Mesodermal cell (in vitro differentiated cells): ENCODE data around the gene RCVRN.
"Not testable (repeated sequence)": the region's sequence is repeated elsewhere in the genome, so short reads cannot be mapped to it uniquely, and the experiment has no call there.

Experiments used
- H3K27ac ChIP-seq: 2 replicates; pipeline ENCODE4 v1.7.0; 2013; ENCODE audit warnings: mild to moderate bottlenecking, low read depth, low read length, moderate library complexity; ENCODE audit not compliant: severe bottlenecking
- H3K36me3 ChIP-seq: 2 replicates; pipeline ENCODE4 v1.7.1; 2013; ENCODE audit warnings: mild to moderate bottlenecking, low read length, moderate library complexity; ENCODE audit not compliant: control insufficient read depth, insufficient read depth
- H3K4me1 ChIP-seq: one replicate; pipeline ENCODE4 v1.7.1; 2013; ENCODE audit warnings: mild to moderate bottlenecking, low read length; ENCODE audit not compliant: insufficient read depth, control insufficient read depth, poor library complexity, severe bottlenecking
- H3K4me3 ChIP-seq: 2 replicates; pipeline ENCODE4 v1.7.0; 2013; ENCODE audit warnings: low read length, control low read depth, mild to moderate bottlenecking; ENCODE audit not compliant: insufficient read depth, poor library complexity, severe bottlenecking; ENCODE audit errors: extremely low read depth
- H3K9me3 ChIP-seq: 2 replicates; pipeline ENCODE4 v1.7.1; 2013; ENCODE audit warnings: mild to moderate bottlenecking, low read length, moderate library complexity; ENCODE audit not compliant: control insufficient read depth
- WGBS, 2 experiments: methylation state at CpG; one replicate each; pipeline ENCODE4 v1.1.5; 2013; ENCODE audit warnings: missing lambda C conversion rate in 2 of 2; ENCODE audit not compliant: insufficient coverage in 2 of 2; 5-methylcytosine and 5-hydroxymethylcytosine counted together

The RCVRN gene

DNA sequence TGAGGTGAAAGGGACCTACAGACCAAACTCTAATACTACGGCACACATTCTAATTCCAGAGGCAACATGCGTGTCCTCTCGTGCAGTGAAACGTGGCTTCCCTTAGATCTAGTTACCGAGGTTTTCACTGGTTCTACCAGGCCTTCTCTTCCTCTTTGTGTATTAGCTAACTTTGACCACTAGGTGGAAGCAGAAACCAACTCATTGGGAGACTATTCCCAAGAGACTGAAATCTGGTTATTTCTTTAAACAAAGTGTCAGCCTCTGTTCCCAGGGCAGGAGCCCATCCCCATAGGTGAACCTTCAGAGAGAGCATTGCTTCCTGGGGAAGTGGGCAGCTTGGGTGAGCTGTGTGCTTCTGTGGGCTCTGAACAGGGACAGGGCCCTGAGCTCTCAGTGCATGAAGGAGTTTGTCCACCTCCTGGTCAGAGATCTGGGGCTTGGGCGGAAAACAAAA, 19.7 kb upstream of the RCVRN start:
- 35 to 47% methylated on average over 4 to 5 of the region's 6 CpGs for WGBS, 2 experiments
- peaks cover 3% of the 10 kb centered on the region for H3K36me3 ChIP-seq
- no peak overlapping the region for H3K4me3 ChIP-seq
- H3K9me3 ChIP-seq = no peaks in the 10 kb centered on the region
- no peaks in the 10 kb centered on the region for H3K4me1 ChIP-seq
- H3K27ac ChIP-seq = no peak overlapping the region

DNA sequence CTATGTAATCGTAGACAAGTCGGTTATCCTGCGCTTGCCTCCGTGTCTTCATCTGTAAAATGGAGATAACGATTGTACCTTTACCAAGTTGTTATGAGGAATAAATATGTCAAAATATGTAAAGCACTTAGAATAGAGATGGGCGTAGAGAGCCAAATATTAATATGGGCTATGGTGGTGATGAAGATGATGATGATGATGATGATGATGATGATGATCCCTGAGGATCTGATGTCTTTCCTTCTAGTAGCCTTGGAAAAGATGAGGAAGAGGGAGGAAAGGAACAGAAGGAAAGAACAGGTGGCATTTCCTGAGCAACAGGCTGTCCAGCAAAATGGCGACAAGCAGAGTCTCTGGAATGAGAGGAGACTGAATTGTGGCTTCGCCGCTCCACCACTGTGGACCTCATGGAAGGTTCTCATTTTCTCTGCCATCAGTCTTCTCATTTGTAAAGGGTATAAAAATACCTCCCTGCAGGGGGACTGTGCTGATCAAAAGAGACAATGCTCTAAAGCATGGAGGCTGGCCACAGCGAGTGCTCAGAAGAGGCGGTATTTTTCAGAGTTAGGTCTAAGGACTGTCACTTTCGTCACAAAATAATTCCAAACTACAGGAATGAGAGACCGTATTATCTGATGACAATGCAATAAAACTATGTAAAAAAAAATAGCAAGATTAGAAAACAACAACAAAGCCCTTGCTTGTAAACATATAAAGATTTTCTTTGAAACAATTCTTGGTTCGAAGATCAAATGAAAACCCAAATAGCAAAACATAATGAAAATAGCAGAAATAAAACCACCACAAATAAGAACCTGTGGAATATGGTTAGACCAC, 17.2 kb upstream of the RCVRN start:
- Histone ChIP-seq H3K27ac (no peak overlapping the region), H3K9me3 (no peaks in the 10 kb centered on the region), H3K4me1 (no peaks in the 10 kb centered on the region), H3K4me3 (no peak overlapping the region), H3K36me3 (peaks cover 20% of the 10 kb centered on the region)
- WGBS, 2 experiments = 91 to 98% methylated on average over 6 to 9 of the region's 14 CpGs

DNA sequence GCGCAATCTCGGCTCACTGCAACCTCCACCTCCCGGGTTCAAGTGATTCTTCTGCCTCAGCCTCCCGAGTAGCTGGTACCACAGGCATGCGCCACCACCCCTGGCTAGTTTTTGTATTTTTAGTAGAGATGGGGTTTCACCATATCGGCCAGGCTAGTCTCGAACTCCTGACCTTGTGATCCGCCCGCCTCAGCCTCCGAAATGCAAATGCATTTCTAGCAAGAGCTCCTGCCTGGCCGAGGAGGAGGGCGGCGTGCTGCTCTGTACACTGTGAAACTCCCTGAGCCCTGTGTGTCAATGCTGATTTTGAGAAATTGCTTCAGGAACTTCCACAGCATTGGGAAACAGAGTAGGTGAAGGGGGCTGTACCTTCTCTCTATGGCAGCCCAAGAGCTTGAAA, 16.1 kb upstream of the RCVRN start:
- peaks cover 28% of the 10 kb centered on the region for H3K36me3 ChIP-seq
- 82 to 94% methylated on average over 7 to 11 of the region's 13 CpGs for WGBS, 2 experiments
- not testable (repeated sequence) for H3K27ac ChIP-seq, H3K4me1 ChIP-seq, H3K4me3 ChIP-seq, H3K9me3 ChIP-seq

DNA sequence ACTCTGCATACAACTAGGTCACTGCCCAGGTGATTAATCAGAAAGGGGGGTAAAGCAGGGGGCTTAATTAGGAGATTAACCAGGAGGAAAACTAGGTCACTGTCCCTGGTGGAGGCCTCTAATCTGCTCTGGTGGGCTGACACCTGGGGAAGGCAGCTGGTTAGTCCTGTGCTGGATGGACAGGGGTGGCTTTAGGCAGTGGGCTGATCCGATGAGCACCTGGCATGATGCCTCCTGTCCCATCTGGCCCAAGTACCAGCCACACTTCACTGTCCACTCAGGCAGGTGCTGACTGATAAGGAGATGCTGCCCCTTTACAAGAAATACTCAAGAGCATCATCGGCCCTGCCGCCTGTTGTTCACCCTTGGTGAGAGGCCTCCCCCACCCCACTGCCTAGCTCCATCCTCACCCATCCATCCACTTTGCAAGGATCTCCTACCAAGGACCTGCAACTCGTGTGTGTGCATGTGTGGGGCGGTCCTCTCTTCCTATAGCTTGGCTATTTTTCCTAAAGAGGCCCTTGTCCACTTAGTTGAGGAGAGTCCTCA, 13.8 kb upstream of the RCVRN start:
- Histone ChIP-seq H3K9me3 (no peaks in the 10 kb centered on the region), H3K27ac (no peak overlapping the region), H3K4me3 (no peak overlapping the region), H3K4me1 (no peaks in the 10 kb centered on the region), H3K36me3 (peaks cover 42% of the 10 kb centered on the region)
- WGBS, 2 experiments = 89 to 100% methylated on average over 1 to 5 of the region's 5 CpGs

DNA sequence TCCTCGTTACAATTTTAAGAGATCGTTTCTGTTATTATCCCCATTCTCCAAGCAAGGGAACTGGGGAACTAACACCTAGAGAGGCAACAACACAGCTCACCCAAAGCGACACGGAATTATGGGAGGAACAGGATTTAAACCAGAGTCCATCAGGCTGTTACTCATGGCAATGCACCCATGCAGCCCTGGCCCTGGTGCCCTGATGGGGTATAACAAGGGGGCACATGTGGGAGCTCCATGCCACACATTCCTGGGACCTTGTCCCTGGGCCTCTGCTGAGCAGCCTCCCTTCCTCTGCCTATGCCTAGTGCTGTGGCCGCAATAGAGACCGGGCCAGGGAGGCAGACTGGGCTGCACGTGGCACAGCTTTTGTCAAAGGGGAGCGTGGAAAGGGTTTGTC, 13.3 kb upstream of the RCVRN start:
- peaks cover 42% of the 10 kb centered on the region for H3K36me3 ChIP-seq
- 86 to 90% methylated on average over 5 to 7 of the region's 8 CpGs for WGBS, 2 experiments
- H3K4me1 ChIP-seq = no peaks in the 10 kb centered on the region
- H3K4me3 ChIP-seq = no peak overlapping the region
- no peak overlapping the region for H3K27ac ChIP-seq
- H3K9me3 ChIP-seq = no peaks in the 10 kb centered on the region

DNA sequence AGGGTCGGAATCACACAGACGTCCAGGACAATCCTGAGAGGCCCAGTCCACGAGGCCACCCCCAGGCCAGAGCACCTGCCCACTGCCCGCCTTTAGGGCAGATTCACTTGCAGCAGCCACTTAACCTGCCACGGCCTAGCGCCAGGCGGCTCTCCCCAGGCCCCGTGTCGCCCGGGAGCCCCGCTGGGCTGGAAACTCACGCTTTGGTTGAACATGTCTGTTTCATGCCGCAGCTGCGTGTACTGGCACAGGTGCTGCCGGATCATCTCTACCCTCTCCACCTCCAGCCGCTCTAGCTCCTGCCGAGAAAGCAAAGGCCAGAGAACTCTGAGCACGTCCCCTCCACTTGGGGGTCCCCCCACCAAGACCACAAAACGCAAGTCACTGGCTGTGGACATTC, 12.7 kb upstream of the RCVRN start:
- no peaks in the 10 kb centered on the region for H3K4me1 ChIP-seq
- H3K36me3 ChIP-seq = peaks cover 42% of the 10 kb centered on the region
- 94 to 98% methylated on average over 14 to 19 of the region's 19 CpGs for WGBS, 2 experiments

DNA sequence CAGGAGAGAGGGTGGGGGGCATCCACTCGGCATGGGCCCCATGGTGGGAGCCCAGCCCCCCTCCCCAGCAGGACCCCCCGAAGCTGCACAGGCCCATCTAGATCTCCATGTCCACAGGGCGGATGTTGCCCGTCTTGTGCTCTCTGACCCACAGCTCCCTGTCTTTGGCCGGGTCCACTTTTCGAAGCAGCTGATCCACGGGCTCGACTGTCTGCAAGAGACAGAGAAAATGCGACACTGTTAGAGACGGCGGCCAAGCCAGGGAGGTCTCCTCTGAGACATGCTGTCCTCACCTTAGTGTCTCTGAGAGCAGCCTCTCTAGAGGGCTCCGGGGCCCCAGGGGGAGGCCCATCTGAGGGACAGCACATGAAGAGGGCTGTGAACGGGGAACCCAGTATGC, 12.1 kb upstream of the RCVRN start:
- 92 to 96% methylated on average over 11 of the region's 13 CpGs for WGBS, 2 experiments
- H3K9me3 ChIP-seq = no peaks in the 10 kb centered on the region

More for the DNA sequence above, 12.7 kb upstream of the RCVRN start:
- H3K27ac ChIP-seq = no peak overlapping the region
- no peak overlapping the region for H3K4me3 ChIP-seq
- no peaks in the 10 kb centered on the region for H3K9me3 ChIP-seq

DNA sequence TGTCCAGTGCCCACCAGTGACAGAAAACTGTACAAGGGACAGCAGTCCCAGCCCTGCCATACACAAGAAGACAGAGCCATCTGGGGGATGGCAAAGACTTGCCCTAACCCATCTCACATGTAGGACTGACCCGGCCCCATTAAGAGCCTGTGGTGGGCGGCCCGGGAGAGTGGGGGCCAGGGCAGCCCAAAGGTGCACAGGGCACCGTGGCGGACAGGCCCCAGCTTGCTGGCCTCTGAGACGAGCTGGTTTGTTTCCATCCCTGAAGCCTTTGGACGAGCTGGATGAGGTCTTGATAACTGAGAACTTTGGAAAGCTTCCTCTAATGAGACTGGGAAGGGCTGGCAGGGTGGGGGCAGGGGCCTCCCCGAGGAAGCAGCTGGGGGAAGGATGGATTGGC, 11.0 kb upstream of the RCVRN start:
- no peaks in the 10 kb centered on the region for H3K9me3 ChIP-seq
- no peaks in the 10 kb centered on the region for H3K4me1 ChIP-seq
- H3K36me3 ChIP-seq = peaks cover 42% of the 10 kb centered on the region
- H3K27ac ChIP-seq = no peak overlapping the region
- H3K4me3 ChIP-seq = no peak overlapping the region
- 93 to 96% methylated on average over 8 of the region's 8 CpGs for WGBS, 2 experiments

More for the DNA sequence above, 12.1 kb upstream of the RCVRN start:
- Histone ChIP-seq H3K4me3 (no peak overlapping the region), H3K4me1 (no peaks in the 10 kb centered on the region), H3K36me3 (peaks cover 42% of the 10 kb centered on the region), H3K27ac (no peak overlapping the region)

DNA sequence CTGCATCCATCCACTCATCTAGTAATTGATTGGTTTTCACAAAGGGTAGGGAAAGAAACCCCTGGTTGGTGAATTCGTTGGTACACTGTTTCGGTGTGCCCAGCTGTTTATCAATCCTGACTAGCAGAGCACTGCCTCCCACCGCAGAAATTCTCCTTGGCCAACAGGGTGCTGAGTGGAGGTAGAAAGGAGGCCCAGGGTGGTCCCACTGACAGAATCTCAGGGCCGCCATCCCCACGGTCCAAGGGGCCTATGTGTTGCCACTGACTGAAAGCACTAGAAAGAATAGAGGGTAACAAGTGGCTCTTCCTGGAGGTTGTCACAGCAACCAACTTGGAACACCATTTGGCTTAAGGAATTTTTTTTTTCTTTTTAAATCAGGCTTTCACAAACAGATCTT, 8.4 kb upstream of the RCVRN start:
- Histone ChIP-seq H3K4me1 (no peaks in the 10 kb centered on the region), H3K36me3 (peaks cover 31% of the 10 kb centered on the region), H3K9me3 (no peaks in the 10 kb centered on the region), H3K4me3 (no peak overlapping the region), H3K27ac (no peak overlapping the region)
- WGBS, 2 experiments = 86 to 92% methylated on average over 5 of the region's 5 CpGs

DNA sequence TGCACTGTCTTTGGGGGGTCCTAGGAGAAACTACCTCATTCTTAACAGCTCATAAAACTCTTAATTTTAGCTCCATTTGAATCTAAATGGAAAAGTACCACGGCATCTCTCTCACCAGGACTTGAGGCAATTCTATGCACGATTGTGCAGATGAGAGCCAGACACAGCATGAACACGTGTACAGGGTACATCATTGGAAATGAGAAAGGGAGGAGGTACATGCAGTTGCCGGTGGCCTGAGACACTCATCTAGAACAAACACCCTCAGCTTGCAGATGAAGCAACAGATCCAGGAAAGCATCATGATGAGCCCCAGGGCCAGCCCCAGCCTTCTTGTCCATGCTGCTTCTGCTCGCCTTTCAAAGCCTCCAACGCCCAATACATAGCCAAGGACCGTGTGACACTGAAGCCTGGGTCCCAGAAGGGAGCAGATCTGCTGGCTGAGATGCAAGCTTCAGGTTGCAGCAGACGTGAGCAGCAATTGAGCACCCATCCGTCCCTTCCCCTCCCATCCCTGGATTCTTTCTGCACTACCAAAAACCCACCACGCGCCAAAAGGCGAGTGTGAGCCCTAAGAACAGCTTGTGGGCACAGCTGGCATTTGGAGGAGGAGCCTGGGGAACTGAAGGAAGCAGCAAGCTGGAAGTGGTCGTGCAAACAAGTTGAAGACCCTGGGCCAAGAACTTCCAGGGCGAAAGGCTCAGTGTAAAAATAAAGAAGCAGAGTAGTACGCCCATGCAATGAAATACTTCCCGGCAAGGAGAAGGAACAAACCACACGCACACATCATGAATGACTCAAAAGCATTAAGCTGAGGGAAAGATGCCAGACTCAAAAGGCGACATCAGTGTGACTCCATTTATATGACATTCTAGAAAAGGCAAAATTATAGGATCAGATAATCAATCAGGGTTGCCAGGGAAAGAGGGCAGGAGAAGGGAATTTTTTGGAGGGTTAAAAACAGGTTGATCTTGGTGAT, 7.3 kb upstream of the RCVRN start:
- Histone ChIP-seq H3K4me1 (peaks cover 3% of the 10 kb centered on the region), H3K4me3 (no peak overlapping the region), H3K9me3 (no peaks in the 10 kb centered on the region), H3K36me3 (peaks cover 23% of the 10 kb centered on the region), H3K27ac (no peak overlapping the region)
- WGBS, 2 experiments = 86 to 90% methylated on average over 12 to 15 of the region's 18 CpGs
